PFSK-1 (cell line): Measurements from ENCODE around the gene CHSY3.

Source experiments
- POLR2AphosphoS5 ChIP-seq: IDR thresholded peaks from 2 replicates; pipeline ENCODE4 v1.6.1; 2012; ENCODE audit warnings: low read depth, mild to moderate bottlenecking, control low read depth, low read length, moderate library complexity
- REST ChIP-seq, 2 experiments: IDR thresholded peaks; 2 replicates each; pipeline versions ENCODE4 v1.6.1 to v1.8.0; 2011 to 2012; ENCODE audit warnings: low read depth in 2 of 2, low read length in 2 of 2, control low read depth in 1 of 2, inconsistent platforms in 1 of 2, mild to moderate bottlenecking in 1 of 2, moderate library complexity in 1 of 2; ENCODE audit not compliant: insufficient read depth in 1 of 2
- SIN3A ChIP-seq: IDR thresholded peaks from 2 replicates; pipeline ENCODE4 v1.6.1; 2012; ENCODE audit warnings: mild to moderate bottlenecking, low read length, moderate library complexity, borderline replicate concordance; ENCODE audit not compliant: insufficient read depth
- TAF1 ChIP-seq: IDR thresholded peaks from 2 replicates; pipeline ENCODE4 v1.6.1; 2012; ENCODE audit warnings: low read length, control low read depth, borderline replicate concordance; ENCODE audit not compliant: insufficient read depth

DNA sequence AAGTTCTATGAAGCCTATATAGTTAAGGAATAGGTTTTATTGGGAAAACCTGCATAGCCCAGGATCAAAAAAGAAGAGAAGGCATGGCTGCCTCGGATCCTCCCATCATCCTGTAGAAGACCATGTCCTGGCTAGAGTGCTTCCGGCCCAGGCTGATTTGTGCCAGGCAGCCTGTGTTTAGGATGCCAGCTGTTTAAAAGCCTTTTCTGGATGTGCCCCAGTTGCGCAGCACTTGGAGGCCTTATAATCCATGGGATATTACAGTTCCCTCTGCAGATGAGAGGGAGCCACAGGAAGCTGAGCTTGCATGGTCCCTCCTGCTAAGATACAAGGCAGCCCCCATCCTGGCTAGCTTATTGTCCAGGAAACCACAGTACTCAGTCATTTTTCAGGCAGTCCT lies 97.9 kb downstream of the CHSY3 start:
- TF ChIP-seq TAF1, result no peak
- no peak for TF ChIP-seq POLR2AphosphoS5
- no peak for TF ChIP-seq SIN3A
- no peak for TF ChIP-seq REST (IDR thresholded peaks at IDR 0.05; ENCODE audit: insufficient read depth in 1 of 2, low read depth in 2 of 2, low read length in 2 of 2)
